Parathyroid adenoma (tissue), 2 donors: ENCODE results near the gene AP2A2.

Source experiments
- H2AFZ ChIP-seq: fragments of 300-600 bp; sonication (generic); one replicate; pipeline ENCODE4 v1.7.0; 2017; ENCODE audit warnings: antibody characterized with exemption, mild to moderate bottlenecking
- H3K27ac ChIP-seq: fragments of 300-600 bp; sonication (generic); one replicate; pipeline ENCODE4 v1.7.0; 2017
- H3K27me3 ChIP-seq: fragments of 300-600 bp; sonication (generic); one replicate; pipeline ENCODE4 v1.7.0; 2017; ENCODE audit warnings: low read length; ENCODE audit not compliant: control insufficient read depth, insufficient read depth
- H3K36me3 ChIP-seq: fragments of 300-600 bp; sonication (generic); one replicate; pipeline ENCODE4 v1.7.0; 2017; ENCODE audit warnings: low read length; ENCODE audit not compliant: control insufficient read depth, insufficient read depth
- H3K4me1 ChIP-seq: fragments of 300-600 bp; sonication (generic); one replicate; pipeline ENCODE4 v1.7.0; 2017; ENCODE audit warnings: control low read depth
- H3K4me2 ChIP-seq: fragments of 300-600 bp; sonication (generic); one replicate; pipeline ENCODE4 v1.7.0; 2017; ENCODE audit warnings: low read length
- H3K4me3 ChIP-seq: fragments of 300-600 bp; sonication (generic); one replicate; pipeline ENCODE4 v1.7.0; 2017; ENCODE audit warnings: low read depth, low read length
- H3K79me2 ChIP-seq: fragments of 300-600 bp; sonication (generic); one replicate; pipeline ENCODE4 v1.7.0; 2017; ENCODE audit warnings: control low read depth
- H3K9ac ChIP-seq: fragments of 300-600 bp; sonication (generic); one replicate; pipeline ENCODE4 v1.7.0; 2017; ENCODE audit warnings: mild to moderate bottlenecking
- H3K9me3 ChIP-seq: fragments of 300-600 bp; sonication (generic); one replicate; pipeline ENCODE4 v1.7.0; 2017; ENCODE audit warnings: low read length; ENCODE audit not compliant: control insufficient read depth
- CTCF ChIP-seq: fragments of 300-600 bp; sonication (generic); IDR thresholded peaks from one replicate; pipeline ENCODE4 v1.7.0; 2017; ENCODE audit warnings: antibody characterized with exemption, mild to moderate bottlenecking
- donor health status: primary hyperparathyroidism.

Gene AP2A2

GRCh38 chr11:1022411-1022810 is 96.7 kb downstream of the AP2A2 start:
- H3K4me3 ChIP-seq = no peak overlapping the region
- no peak overlapping the region for H3K27ac ChIP-seq
- H3K36me3 ChIP-seq = no peaks in the 10 kb centered on the region
- H3K4me2 ChIP-seq = no peak overlapping the region
- no peak overlapping the region for H3K9ac ChIP-seq
- H2AFZ ChIP-seq = no peak overlapping the region
- no peaks in the 10 kb centered on the region for H3K4me1 ChIP-seq
- peaks cover 1% of the 10 kb centered on the region for H3K79me2 ChIP-seq
- H3K27me3 ChIP-seq = no peaks in the 10 kb centered on the region
- no peaks in the 10 kb centered on the region for H3K9me3 ChIP-seq
- no peak for TF ChIP-seq CTCF

- Histone ChIP-seq H3K27me3 (no peaks in the 10 kb centered on the region), H3K4me2 (no peak overlapping the region), H3K9ac (no peak overlapping the region), H3K27ac (no peak overlapping the region), H2AFZ (no peak overlapping the region), H3K79me2 (no peaks in the 10 kb centered on the region), H3K4me1 (no peaks in the 10 kb centered on the region), H3K36me3 (no peaks in the 10 kb centered on the region), H3K4me3 (no peak overlapping the region), H3K9me3 (no peaks in the 10 kb centered on the region)
- TF ChIP-seq CTCF = no peak
Observed at GRCh38 chr11:1022908-1023810, 97.5 kb downstream of the AP2A2 start.

- Histone ChIP-seq H3K27ac (no peak overlapping the region), H3K4me3 (no peak overlapping the region), H3K4me1 (no peaks in the 10 kb centered on the region), H3K9ac (no peak overlapping the region), H3K36me3 (no peaks in the 10 kb centered on the region), H3K27me3 (no peaks in the 10 kb centered on the region), H3K79me2 (no peaks in the 10 kb centered on the region), H2AFZ (no peak overlapping the region), H3K9me3 (no peaks in the 10 kb centered on the region), H3K4me2 (no peak overlapping the region)
- no peak for TF ChIP-seq CTCF
Observed at GRCh38 chr11:1023811-1024596, 98.3 kb downstream of the AP2A2 start.

GRCh38 chr11:1024597-1025409 is 99.1 kb downstream of the AP2A2 start:
- Histone ChIP-seq H3K27ac (no peak overlapping the region), H3K36me3 (no peaks in the 10 kb centered on the region), H3K4me1 (no peaks in the 10 kb centered on the region), H3K4me2 (no peak overlapping the region), H2AFZ (no peak overlapping the region), H3K4me3 (no peak overlapping the region), H3K79me2 (no peaks in the 10 kb centered on the region), H3K27me3 (no peaks in the 10 kb centered on the region), H3K9me3 (no peaks in the 10 kb centered on the region), H3K9ac (no peak overlapping the region)
- no peak for TF ChIP-seq CTCF
